ENCODE data around the gene KRT26.

KRT26 gene

DNA sequence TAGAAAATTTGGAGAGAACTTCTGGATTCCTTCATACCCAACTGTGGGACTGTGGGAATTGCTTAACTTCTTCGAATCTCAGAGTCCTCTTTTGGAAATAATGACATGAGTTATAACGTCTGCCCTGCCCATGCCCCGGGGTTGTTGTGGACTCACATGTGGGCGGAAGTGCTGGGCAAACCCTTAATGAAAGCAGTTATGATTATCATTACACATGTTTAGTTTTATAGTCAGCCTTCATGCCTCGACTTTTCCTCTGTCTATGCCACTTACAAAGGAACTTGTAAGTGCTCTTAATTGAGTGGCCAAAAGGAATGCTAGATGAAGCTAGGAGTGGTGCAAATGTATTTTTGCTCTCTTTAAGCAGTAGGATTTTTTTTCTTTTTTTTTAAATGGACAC is 6.5 kb upstream of the KRT26 start:
- TF ChIP-seq MYC (IDR thresholded peaks at IDR 0.05; ENCODE audit: low read depth, low read length) (no peak), POLR2A (IDR thresholded peaks at IDR 0.05; ENCODE audit: extremely low read depth, insufficient read length) (no peak)
- TF ChIP-seq, protein P1, sequence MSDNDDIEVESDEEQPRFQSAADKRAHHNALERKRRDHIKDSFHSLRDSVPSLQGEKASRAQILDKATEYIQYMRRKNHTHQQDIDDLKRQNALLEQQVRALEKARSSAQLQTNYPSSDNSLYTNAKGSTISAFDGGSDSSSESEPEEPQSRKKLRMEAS (IDR thresholded peaks at IDR 0.05; ENCODE audit: low read depth, low read length), result no peak
- TF ChIP-seq, protein P2, sequence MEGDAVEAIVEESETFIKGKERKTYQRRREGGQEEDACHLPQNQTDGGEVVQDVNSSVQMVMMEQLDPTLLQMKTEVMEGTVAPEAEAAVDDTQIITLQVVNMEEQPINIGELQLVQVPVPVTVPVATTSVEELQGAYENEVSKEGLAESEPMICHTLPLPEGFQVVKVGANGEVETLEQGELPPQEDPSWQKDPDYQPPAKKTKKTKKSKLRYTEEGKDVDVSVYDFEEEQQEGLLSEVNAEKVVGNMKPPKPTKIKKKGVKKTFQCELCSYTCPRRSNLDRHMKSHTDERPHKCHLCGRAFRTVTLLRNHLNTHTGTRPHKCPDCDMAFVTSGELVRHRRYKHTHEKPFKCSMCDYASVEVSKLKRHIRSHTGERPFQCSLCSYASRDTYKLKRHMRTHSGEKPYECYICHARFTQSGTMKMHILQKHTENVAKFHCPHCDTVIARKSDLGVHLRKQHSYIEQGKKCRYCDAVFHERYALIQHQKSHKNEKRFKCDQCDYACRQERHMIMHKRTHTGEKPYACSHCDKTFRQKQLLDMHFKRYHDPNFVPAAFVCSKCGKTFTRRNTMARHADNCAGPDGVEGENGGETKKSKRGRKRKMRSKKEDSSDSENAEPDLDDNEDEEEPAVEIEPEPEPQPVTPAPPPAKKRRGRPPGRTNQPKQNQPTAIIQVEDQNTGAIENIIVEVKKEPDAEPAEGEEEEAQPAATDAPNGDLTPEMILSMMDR (IDR thresholded peaks at IDR 0.05; ENCODE audit: low read depth, low read length), result no peak
- H3K4me3 ChIP-seq (ENCODE audit: low read depth, low read length), result no peak overlapping the region
- no peak for DNase-seq (ENCODE audit: low read depth)

DNA sequence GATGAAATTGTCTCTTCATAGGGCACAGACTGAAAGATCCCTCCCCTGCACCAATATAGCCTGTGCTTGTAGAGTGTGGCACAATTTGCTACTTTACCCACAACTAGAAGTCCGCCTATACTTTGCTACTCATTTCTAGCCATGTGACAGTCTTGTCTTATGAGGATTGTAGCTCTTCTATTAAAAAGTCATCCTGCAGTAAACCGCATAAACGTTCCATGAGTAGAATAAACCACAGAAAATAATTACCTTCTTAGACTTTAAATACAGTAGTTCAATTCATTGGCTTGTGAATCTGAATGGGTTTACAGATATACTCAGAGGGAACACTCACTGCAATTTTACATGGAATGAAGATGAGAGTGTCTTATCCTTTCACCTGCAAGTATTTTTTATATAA is 6.0 kb upstream of the KRT26 start:
- no peak overlapping the region for H3K4me3 ChIP-seq (ENCODE audit: low read depth, low read length)
- TF ChIP-seq POLR2A (IDR thresholded peaks at IDR 0.05; ENCODE audit: extremely low read depth, insufficient read length), result no peak
- no peak for TF ChIP-seq MYC (IDR thresholded peaks at IDR 0.05; ENCODE audit: low read depth, low read length)
- DNase-seq (ENCODE audit: low read depth), result no peak

DNA sequence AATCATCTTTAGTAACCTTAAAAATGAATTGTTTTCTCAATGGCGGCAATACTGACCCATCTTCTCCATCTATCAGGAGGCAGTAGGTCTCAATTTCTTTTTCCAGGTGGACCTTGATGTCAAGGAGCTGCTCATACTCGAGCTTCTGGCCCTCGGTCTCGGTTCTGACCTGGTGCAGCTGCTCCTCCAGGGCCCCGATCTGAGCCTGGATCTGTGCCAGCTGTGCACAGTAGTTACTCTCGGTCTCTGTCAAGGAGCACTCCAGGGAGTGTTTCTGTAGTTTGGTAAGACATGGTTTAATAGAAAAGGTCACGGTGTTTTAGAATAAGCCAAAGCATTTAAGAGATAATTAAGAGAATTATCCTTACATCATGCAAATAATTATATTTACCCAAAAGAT is 5.5 kb upstream of the KRT26 start:
- DNase-seq (ENCODE audit: low read depth), result no peak
- TF ChIP-seq MYC (IDR thresholded peaks at IDR 0.05; ENCODE audit: low read depth, low read length) (no peak), POLR2A (IDR thresholded peaks at IDR 0.05; ENCODE audit: extremely low read depth, insufficient read length) (no peak)
- TF ChIP-seq, protein P2 (IDR thresholded peaks at IDR 0.05; ENCODE audit: low read depth, low read length), result no peak
- TF ChIP-seq, protein P1 (IDR thresholded peaks at IDR 0.05; ENCODE audit: low read depth, low read length), result no peak
- no peak overlapping the region for H3K4me3 ChIP-seq (ENCODE audit: low read depth, low read length)

DNA sequence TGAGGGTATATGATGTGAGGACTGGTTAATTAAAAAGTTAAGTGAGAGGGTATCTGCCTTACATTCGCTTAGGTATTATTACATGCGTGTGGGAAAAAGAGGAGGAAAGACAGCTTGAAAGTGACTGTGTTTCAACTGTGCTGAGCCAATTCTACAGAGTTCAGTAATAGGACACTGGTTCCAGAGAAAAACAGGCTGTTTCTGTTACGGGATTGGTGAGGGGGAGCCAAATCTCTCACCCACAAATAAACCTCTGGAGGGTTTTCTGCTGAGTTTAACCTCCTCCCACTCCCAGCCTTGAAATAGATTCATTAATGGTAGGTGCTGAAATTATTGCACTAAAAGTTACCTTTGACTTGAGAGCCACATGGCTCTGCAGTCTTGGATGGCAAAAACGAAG is 3.9 kb upstream of the KRT26 start:
- H3K4me3 ChIP-seq (ENCODE audit: low read depth, low read length), result no peak overlapping the region
- TF ChIP-seq, protein P2 (IDR thresholded peaks at IDR 0.05; ENCODE audit: low read depth, low read length), result no peak
- no peak for DNase-seq (ENCODE audit: low read depth)

DNA sequence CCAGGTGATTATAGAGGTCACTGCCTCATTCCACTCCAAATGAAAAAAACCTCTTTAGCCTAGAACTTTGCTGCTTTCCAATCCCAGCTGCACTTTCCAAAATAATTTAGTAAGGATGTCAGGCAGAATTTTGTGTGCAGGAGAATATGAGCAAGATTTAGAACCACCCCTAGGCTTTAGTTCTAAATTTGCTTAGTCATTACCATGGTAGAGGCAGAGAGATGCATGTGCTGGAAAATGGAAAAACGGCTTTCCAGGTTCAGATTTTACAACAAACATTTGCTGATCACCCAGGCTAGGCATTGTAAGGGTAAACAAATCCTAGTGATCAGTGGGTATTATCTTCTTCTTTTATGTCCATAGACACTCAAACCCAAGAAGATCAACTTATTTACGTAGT is 6.3 kb downstream of the KRT26 start:
- DNase-seq (ENCODE audit: low read depth), result no peak
- H3K4me3 ChIP-seq (ENCODE audit: low read depth, low read length), result no peak overlapping the region
- TF ChIP-seq MYC (IDR thresholded peaks at IDR 0.05; ENCODE audit: low read depth, low read length) (no peak), POLR2A (IDR thresholded peaks at IDR 0.05; ENCODE audit: extremely low read depth, insufficient read length) (no peak)
- TF ChIP-seq, protein P1 (IDR thresholded peaks at IDR 0.05; ENCODE audit: low read depth, low read length), result no peak
- TF ChIP-seq, protein P2 (IDR thresholded peaks at IDR 0.05; ENCODE audit: low read depth, low read length), result no peak

DNA sequence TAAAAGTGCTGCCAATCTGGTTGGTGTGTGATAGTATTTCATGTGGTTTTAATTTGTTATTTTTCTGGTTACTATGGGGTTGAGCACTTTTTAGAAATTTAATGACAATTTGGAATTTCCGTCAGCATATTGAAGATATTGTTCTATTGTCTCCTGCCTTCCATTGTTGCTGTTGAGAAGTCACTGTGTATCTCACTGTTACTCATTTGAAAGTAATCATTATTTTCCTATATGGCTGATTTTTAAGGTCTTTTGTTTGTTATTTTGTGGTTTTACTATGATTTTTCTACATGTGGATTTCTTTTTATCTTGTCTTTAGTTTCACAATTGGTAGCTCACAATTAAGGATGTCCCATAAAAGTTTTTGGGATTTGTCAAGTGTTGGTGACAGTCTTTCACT is 8.2 kb downstream of the KRT26 start:
- no peak overlapping the region for H3K4me3 ChIP-seq (ENCODE audit: low read depth, low read length)
- no peak for DNase-seq (ENCODE audit: low read depth)
- TF ChIP-seq, protein P1 (IDR thresholded peaks at IDR 0.05; ENCODE audit: low read depth, low read length), result no peak
- TF ChIP-seq, protein P2 (IDR thresholded peaks at IDR 0.05; ENCODE audit: low read depth, low read length), result no peak
- TF ChIP-seq POLR2A (IDR thresholded peaks at IDR 0.05; ENCODE audit: extremely low read depth, insufficient read length) (no peak), MYC (IDR thresholded peaks at IDR 0.05; ENCODE audit: low read depth, low read length) (no peak)

Data from NB4 (cell line).